DND-41 (cell line): ENCODE measurements around the gene SMYD5.

ENCODE experiments used
- EZH2 ChIP-seq: IDR thresholded peaks from 3 replicates; pipeline ENCODE4 v1.6.1; 2012; ENCODE audit warnings: borderline replicate concordance, low read depth, mild to moderate bottlenecking, moderate library complexity, low read length, inconsistent platforms; ENCODE audit not compliant: severe bottlenecking
- TF ChIP-seq, protein P1 (sequence below): IDR thresholded peaks from 2 replicates; pipeline ENCODE4 v1.5.1; 2012; ENCODE audit warnings: borderline replicate concordance, low read length, moderate library complexity, mild to moderate bottlenecking; ENCODE audit not compliant: poor library complexity, severe bottlenecking; ENCODE audit errors: extremely low read depth

DNA sequence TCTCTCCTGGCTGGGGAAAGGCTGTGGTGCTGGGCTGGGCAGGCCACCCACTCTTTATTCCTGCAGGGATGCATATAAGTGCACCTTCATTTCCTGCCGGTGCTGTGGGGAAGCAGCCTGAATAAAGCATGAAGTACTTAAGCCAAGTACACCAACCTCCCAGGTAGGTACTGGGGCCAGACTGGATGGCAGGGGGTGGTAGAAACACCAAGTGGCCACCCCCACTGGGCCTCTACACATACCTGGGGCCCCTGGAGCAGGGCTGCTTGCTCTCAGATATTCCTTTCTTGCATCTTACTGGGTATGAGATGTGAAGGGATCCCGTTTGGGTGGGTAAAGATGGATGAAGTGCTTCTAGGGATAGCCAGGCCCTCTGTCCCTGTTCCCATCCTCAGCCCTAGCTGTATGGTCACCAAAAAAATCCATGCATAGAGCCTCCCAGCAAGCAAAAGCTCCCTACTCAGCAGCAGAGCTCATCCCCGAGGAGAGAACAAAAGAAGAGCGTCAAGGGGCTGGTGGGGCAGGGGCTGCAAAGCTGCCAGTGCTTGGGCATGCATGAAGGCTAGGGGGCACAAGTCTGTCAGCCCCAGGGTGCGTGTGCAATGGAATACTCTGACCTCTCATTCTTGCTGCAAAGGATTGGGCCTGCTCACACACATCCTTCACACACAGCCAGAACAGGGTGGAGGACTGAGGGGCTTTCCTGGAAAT is 42.0 kb downstream of the SMYD5 start:
- no peak for TF ChIP-seq EZH2
- TF ChIP-seq, protein P1, sequence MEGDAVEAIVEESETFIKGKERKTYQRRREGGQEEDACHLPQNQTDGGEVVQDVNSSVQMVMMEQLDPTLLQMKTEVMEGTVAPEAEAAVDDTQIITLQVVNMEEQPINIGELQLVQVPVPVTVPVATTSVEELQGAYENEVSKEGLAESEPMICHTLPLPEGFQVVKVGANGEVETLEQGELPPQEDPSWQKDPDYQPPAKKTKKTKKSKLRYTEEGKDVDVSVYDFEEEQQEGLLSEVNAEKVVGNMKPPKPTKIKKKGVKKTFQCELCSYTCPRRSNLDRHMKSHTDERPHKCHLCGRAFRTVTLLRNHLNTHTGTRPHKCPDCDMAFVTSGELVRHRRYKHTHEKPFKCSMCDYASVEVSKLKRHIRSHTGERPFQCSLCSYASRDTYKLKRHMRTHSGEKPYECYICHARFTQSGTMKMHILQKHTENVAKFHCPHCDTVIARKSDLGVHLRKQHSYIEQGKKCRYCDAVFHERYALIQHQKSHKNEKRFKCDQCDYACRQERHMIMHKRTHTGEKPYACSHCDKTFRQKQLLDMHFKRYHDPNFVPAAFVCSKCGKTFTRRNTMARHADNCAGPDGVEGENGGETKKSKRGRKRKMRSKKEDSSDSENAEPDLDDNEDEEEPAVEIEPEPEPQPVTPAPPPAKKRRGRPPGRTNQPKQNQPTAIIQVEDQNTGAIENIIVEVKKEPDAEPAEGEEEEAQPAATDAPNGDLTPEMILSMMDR = no peak
